HepG2 (cell line): ENCODE data around the gene HNRNPF. TPM values are rescaled to one million over a fixed set of nuclear protein-coding genes. Genes with fewer than 3 reads are reported as not detected.
A peak's percentile ranks its signal among the peaks of the same experiment; 100 is the strongest.

ENCODE experiments used
- CBX1 ChIP-seq: IDR thresholded peaks from one replicate; pipeline ENCODE4 v1.6.1; 2016; ENCODE audit warnings: antibody characterized with exemption, low read depth
- CCDC6 ChIP-seq: sonication (generic); formaldehyde crosslinking; IDR thresholded peaks from 2 replicates; pipeline ENCODE4 v1.8.1; 2022; ENCODE audit warnings: mild to moderate bottlenecking, missing genetic modification reagents, moderate library complexity
- CEBPB ChIP-seq: IDR thresholded peaks from 2 replicates; pipeline ENCODE4 v1.6.1; 2011; ENCODE audit warnings: low read depth, low read length, improper control_type of control experiment, borderline replicate concordance
- ETV5 ChIP-seq: IDR thresholded peaks from 2 replicates; pipeline ENCODE4 v1.6.1; 2018; ENCODE audit warnings: missing biosample characterization, missing genetic modification reagents, inconsistent platforms, borderline replicate concordance
- GABPB1 ChIP-seq: IDR thresholded peaks from 2 replicates; pipeline ENCODE4 v1.6.1; 2016; ENCODE audit warnings: mild to moderate bottlenecking, missing genetic modification reagents, moderate library complexity, missing compliant biosample characterization
- KAT8 ChIP-seq: IDR thresholded peaks from 2 replicates; pipeline ENCODE4 v1.6.1; 2016; ENCODE audit warnings: missing genetic modification reagents, missing compliant biosample characterization
- NFIC ChIP-seq: IDR thresholded peaks from 2 replicates; pipeline ENCODE4 v1.6.1; 2012; ENCODE audit warnings: mild to moderate bottlenecking, low read length, inconsistent platforms
- NR2F2 ChIP-seq: IDR thresholded peaks from 2 replicates; pipeline ENCODE4 v1.6.1; 2012; ENCODE audit warnings: low read depth, inconsistent platforms, borderline replicate concordance
- NRL ChIP-seq: sonication (generic); formaldehyde crosslinking; IDR thresholded peaks from 2 replicates; pipeline ENCODE4 v1.5.0; 2020; ENCODE audit warnings: missing genetic modification reagents, mild to moderate bottlenecking, moderate library complexity, borderline replicate concordance
- POGZ ChIP-seq: sonication (generic); formaldehyde crosslinking; IDR thresholded peaks from 2 replicates; pipeline ENCODE4 v1.4.0; 2020; ENCODE audit warnings: mild to moderate bottlenecking, missing genetic modification reagents
- SP5 ChIP-seq: IDR thresholded peaks from 2 replicates; pipeline ENCODE4 v1.6.1; 2016; ENCODE audit warnings: low read depth, borderline replicate concordance
- TARDBP ChIP-seq: sonication (generic); formaldehyde crosslinking; IDR thresholded peaks from 2 replicates; pipeline ENCODE4 v1.8.0; 2022; ENCODE audit warnings: mild to moderate bottlenecking, missing genetic modification reagents
- TMF1 ChIP-seq: sonication (generic); formaldehyde crosslinking; IDR thresholded peaks from 2 replicates; pipeline ENCODE4 v1.8.1; 2022; ENCODE audit warnings: low read depth, missing genetic modification reagents
- YEATS2 ChIP-seq: sonication (generic); formaldehyde crosslinking; IDR thresholded peaks from 2 replicates; pipeline ENCODE4 v1.4.0; 2020; ENCODE audit warnings: missing genetic modification reagents, borderline replicate concordance
- ZMYM2 ChIP-seq: sonication (generic); formaldehyde crosslinking; IDR thresholded peaks from 2 replicates; pipeline ENCODE4 v1.8.0; 2022; ENCODE audit warnings: mild to moderate bottlenecking, missing genetic modification reagents
- ZMYM4 ChIP-seq: sonication (generic); formaldehyde crosslinking; IDR thresholded peaks from 2 replicates; pipeline ENCODE4 v1.8.1; 2023; ENCODE audit warnings: mild to moderate bottlenecking, missing genetic modification reagents
- ZNF615 ChIP-seq: sonication (generic); formaldehyde crosslinking; IDR thresholded peaks from 2 replicates; pipeline ENCODE4 v1.5.0; 2020; ENCODE audit warnings: mild to moderate bottlenecking, missing genetic modification reagents, borderline replicate concordance
- ZNF782 ChIP-seq: sonication (generic); formaldehyde crosslinking; IDR thresholded peaks from 2 replicates; pipeline ENCODE4 v1.4.0; 2020; ENCODE audit warnings: missing genetic modification reagents, mild to moderate bottlenecking, borderline replicate concordance
- ZSCAN9 ChIP-seq: IDR thresholded peaks from 2 replicates; pipeline ENCODE4 v1.6.1; 2016; ENCODE audit warnings: borderline replicate concordance
- polyA plus RNA-seq, 8 experiments: library from polyadenylated mRNA; depleted of rRNA in 3 of 8; stranded (reverse) in 7 of 8; unstranded in 1 of 8; fragments of >200 nt; fragmentation: Illumina TruSeq in 4 of 8; extraction: Trizol in 4 of 8; gene quantifications; 2 replicates each; pipeline versions ENCODE4 v1.2.1 to v1.2.3, GENCODE V29; 2011 to 2016; ENCODE audit warnings: low read depth in 4 of 8, missing spikeins in 1 of 8, mixed read lengths in 1 of 8; ENCODE audit not compliant: insufficient read depth in 1 of 8
- total RNA-seq, 5 experiments: library from RNA; depleted of rRNA; stranded (reverse); fragments of >200 nt; fragmentation: Illumina TruSeq; extraction: Trizol; gene quantifications; 2 replicates each; pipeline ENCODE4 v1.2.3, GENCODE V29; 2016; ENCODE audit warnings: low read depth in 1 of 5
- TF ChIP-seq, protein P1 (sequence below): IDR thresholded peaks from 2 replicates; pipeline ENCODE4 v1.6.1; 2016; ENCODE audit warnings: mild to moderate bottlenecking
- TF ChIP-seq, protein P2 (sequence below): sonication (generic); formaldehyde crosslinking; IDR thresholded peaks from 2 replicates; pipeline ENCODE4 v1.5.1; 2020; ENCODE audit warnings: mild to moderate bottlenecking, missing genetic modification reagents, moderate library complexity
- TF ChIP-seq, protein P3 (sequence below): sonication (generic); formaldehyde crosslinking; IDR thresholded peaks from 2 replicates; pipeline ENCODE4 v1.5.1; 2020; ENCODE audit warnings: mild to moderate bottlenecking, missing genetic modification reagents
- TF ChIP-seq, protein P4 (sequence below): sonication (generic); formaldehyde crosslinking; IDR thresholded peaks from 2 replicates; pipeline ENCODE4 v1.4.0; 2020; ENCODE audit warnings: missing genetic modification reagents

Gene HNRNPF
- total and polyA plus RNA-seq, 2 of the 13 experiments (the other 11 are each of a cell fraction or from before 2014, with no cell fraction given), result 166 to 308 TPM

DNA sequence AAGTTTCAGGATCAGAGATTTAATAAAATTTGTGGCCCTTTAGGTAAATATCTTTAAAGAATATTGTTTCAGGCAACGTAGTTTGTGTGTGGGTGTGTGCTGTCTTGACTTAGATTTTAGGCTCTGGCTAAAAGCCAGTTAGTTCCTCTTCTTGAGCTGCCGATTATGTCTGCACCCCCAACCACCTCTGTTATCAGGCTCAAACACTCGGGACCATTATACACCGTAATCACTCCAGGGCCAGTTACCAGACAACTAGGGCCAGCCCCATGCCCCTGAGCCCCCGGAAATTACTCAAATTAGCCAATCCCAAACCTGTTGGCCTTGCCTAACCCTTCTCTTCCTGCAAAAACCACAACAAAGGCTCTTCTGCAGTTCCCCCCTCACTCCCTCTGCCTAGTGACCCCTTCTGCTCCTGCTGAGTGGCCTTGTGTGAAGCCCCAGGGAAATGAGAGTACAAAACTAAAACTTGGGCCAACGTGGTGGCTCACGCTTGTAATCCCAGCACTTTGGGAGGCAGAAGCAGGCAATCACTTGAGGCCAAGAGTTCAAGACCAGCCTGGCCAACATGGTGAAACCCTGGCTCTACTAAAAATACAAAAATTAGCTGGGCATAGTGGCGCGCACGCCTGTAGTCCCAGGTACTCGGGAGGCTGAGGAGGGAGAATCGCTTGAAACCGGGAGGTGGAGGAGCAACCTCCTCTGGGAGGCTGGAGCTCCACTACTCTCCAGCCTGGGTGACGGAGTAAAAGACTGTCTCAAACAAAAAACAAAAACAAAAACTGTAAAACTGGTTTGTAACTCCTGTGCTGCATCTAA, 9.2 kb upstream of the HNRNPF start (continued):
- TF ChIP-seq, protein P1, sequence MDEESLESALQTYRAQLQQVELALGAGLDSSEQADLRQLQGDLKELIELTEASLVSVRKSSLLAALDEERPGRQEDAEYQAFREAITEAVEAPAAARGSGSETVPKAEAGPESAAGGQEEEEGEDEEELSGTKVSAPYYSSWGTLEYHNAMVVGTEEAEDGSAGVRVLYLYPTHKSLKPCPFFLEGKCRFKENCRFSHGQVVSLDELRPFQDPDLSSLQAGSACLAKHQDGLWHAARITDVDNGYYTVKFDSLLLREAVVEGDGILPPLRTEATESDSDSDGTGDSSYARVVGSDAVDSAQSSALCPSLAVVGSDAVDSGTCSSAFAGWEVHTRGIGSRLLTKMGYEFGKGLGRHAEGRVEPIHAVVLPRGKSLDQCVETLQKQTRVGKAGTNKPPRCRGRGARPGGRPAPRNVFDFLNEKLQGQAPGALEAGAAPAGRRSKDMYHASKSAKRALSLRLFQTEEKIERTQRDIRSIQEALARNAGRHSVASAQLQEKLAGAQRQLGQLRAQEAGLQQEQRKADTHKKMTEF, result peak; percentile 74
- TF ChIP-seq, protein P2, sequence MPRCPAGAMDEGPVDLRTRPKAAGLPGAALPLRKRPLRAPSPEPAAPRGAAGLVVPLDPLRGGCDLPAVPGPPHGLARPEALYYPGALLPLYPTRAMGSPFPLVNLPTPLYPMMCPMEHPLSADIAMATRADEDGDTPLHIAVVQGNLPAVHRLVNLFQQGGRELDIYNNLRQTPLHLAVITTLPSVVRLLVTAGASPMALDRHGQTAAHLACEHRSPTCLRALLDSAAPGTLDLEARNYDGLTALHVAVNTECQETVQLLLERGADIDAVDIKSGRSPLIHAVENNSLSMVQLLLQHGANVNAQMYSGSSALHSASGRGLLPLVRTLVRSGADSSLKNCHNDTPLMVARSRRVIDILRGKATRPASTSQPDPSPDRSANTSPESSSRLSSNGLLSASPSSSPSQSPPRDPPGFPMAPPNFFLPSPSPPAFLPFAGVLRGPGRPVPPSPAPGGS (CRISPR knock-in tag), result no peak
- TF ChIP-seq NRL (no peak), GABPB1 (CRISPR knock-in tag) (peak; percentile 75; the same call in 1 of the 2 replicates), ZNF782 (no peak), TARDBP (CRISPR knock-in tag) (peak; percentile 83), YEATS2 (CRISPR knock-in tag) (peak; percentile 22; the same call in 1 of the 2 replicates), KAT8 (peak; percentile 67), CBX1 (no peak), ZMYM4 (peak; percentile 64), ZMYM2 (CRISPR knock-in tag) (peak; percentile 97), POGZ (CRISPR knock-in tag) (peak; percentile 67), CEBPB (peak; percentile 58), ZNF615 (CRISPR knock-in tag) (no peak), ZSCAN9 (CRISPR knock-in tag) (0 out of 2 replicates have a peak, but pooled peaks have one; percentile 27), SP5 (CRISPR knock-in tag) (peak; percentile 60; the same call in 1 of the 2 replicates), ETV5 (CRISPR knock-in tag) (peak; percentile 97), CCDC6 (CRISPR knock-in tag) (no peak), NR2F2 (peak; percentile 86), TMF1 (CRISPR knock-in tag) (no peak), NFIC (0 out of 2 replicates have a peak, but pooled peaks have one; percentile 45)
- TF ChIP-seq, protein P3, sequence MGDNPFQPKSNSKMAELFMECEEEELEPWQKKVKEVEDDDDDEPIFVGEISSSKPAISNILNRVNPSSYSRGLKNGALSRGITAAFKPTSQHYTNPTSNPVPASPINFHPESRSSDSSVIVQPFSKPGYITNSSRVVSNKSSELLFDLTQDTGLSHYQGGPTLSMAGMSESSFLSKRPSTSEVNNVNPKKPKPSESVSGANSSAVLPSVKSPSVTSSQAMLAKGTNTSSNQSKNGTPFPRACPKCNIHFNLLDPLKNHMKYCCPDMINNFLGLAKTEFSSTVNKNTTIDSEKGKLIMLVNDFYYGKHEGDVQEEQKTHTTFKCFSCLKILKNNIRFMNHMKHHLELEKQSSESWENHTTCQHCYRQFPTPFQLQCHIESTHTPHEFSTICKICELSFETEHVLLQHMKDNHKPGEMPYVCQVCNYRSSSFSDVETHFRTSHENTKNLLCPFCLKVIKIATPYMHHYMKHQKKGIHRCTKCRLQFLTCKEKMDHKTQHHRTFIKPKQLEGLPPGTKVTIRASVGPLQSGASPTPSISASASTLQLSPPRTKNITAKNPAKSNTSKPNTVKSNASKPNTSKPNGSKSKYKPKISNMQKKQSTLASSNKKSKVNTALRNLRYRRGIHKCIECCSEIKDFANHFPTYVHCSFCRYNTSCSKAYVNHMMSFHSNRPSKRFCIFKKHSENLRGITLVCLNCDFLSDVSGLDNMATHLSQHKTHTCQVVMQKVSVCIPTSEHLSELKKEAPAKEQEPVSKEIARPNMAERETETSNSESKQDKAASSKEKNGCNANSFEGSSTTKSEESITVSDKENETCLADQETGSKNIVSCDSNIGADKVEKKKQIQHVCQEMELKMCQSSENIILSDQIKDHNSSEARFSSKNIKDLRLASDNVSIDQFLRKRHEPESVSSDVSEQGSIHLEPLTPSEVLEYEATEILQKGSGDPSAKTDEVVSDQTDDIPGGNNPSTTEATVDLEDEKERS (CRISPR knock-in tag), result no peak
- TF ChIP-seq, protein P4, sequence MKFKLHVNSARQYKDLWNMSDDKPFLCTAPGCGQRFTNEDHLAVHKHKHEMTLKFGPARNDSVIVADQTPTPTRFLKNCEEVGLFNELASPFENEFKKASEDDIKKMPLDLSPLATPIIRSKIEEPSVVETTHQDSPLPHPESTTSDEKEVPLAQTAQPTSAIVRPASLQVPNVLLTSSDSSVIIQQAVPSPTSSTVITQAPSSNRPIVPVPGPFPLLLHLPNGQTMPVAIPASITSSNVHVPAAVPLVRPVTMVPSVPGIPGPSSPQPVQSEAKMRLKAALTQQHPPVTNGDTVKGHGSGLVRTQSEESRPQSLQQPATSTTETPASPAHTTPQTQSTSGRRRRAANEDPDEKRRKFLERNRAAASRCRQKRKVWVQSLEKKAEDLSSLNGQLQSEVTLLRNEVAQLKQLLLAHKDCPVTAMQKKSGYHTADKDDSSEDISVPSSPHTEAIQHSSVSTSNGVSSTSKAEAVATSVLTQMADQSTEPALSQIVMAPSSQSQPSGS (CRISPR knock-in tag), result 0 out of 2 replicates have a peak, but pooled peaks have one; percentile 21
